Tibial nerve (tissue), 4 donors: ENCODE results near the gene CFAP97. TPM values are rescaled to one million over a fixed set of nuclear protein-coding genes. Genes with fewer than 3 reads are reported as not detected.

Experiments
- DNase-seq, 2 donors: peaks; one replicate each; pipeline ENCODE4 v3.0.0-alpha.2; 2019; ENCODE audit warnings: low spot score in 2 of 2
- H3K27ac ChIP-seq, 4 donors: fragments of 200-600 bp; sonication (generic) in 3 of 4; one replicate each; pipeline ENCODE4 v1.5.1; 2017 to 2019; ENCODE audit warnings: mild to moderate bottlenecking in 1 of 4
- H3K27me3 ChIP-seq, 2 donors: fragments of 200-600 bp; sonication (generic) in 1 of 2; one replicate each; pipeline versions ENCODE4 v1.5.1 to v1.6.0; 2017 to 2019
- H3K36me3 ChIP-seq, 3 donors: fragments of 200-600 bp; sonication (generic); one replicate each; pipeline ENCODE4 v1.5.1; 2018 to 2019
- H3K4me1 ChIP-seq, 4 donors: fragments of 200-600 bp; sonication (generic) in 3 of 4; one replicate each; pipeline ENCODE4 v1.5.1; 2017 to 2019
- H3K4me3 ChIP-seq, 4 donors: fragments of 200-600 bp; sonication (generic) in 3 of 4; one replicate each; pipeline ENCODE4 v1.5.1; 2017 to 2019; ENCODE audit warnings: mild to moderate bottlenecking in 1 of 4, moderate library complexity in 1 of 4
- H3K9me3 ChIP-seq, 4 donors: fragments of 200-600 bp; sonication (generic) in 3 of 4; one replicate each; pipeline ENCODE4 v1.5.1; 2017 to 2019
- CTCF ChIP-seq, 5 experiments: fragments of 200-600 bp in 3 of 5; fragments of 450-650 bp in 2 of 5; sonication (generic) in 3 of 5; IDR thresholded peaks; one replicate each; pipeline ENCODE4 v1.5.1; 2016 to 2019; ENCODE audit warnings: antibody characterized with exemption in 5 of 5, mild to moderate bottlenecking in 3 of 5, moderate library complexity in 2 of 5
- EP300 ChIP-seq, 2 donors: sonication (generic); formaldehyde crosslinking; IDR thresholded peaks; one replicate each; pipeline ENCODE4 v1.6.1; 2017; ENCODE audit warnings: antibody characterized with exemption in 2 of 2, mild to moderate bottlenecking in 1 of 2
- POLR2A ChIP-seq, 2 donors: fragments of 450-650 bp; IDR thresholded peaks; one replicate each; pipeline ENCODE4 v1.6.1; 2017; ENCODE audit warnings: antibody characterized with exemption in 2 of 2, mild to moderate bottlenecking in 2 of 2, moderate library complexity in 2 of 2
- WGBS, 2 donors: methylation state at CpG; one replicate each; pipeline ENCODE4 v1.1.5; 2018; 5-methylcytosine and 5-hydroxymethylcytosine counted together
- total RNA-seq, 4 donors: library from RNA; depleted of rRNA; stranded (reverse); fragments of >200 nt; gene quantifications; one replicate each; pipeline ENCODE4 v1.1.0, GENCODE V29; 2016

CFAP97 gene
- total RNA-seq, 4 donors from 2014 or later: 30.3 to 44.1 (median 33.3) TPM

DNA sequence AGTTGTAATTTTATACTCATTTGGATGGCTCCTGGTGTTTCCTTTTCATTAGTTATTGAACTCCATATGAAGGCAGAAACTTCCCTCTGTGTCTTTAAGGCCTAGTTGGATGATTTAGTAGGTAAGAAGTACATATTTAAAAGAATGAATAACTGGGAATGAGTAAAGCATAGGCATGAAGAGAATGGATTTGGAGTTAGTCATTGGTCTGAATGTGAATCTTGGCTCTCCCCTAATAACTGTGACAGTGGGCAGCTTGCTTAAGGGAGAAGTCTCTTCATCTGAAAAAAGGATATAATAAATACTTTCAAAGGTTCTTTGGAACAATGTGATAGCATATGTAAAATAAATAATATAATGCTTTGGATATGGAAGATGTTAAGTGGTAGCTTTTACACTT is 18.8 kb upstream of the CFAP97 start:
- Histone ChIP-seq H3K9me3 (no peaks in the 10 kb centered on the region), H3K4me1 (peaks cover 0 to 11% (median 7%) of the 10 kb centered on the region in 4 donors), H3K4me3 (no peak overlapping the region), H3K27ac (no peak overlapping the region), H3K36me3 (no peaks in the 10 kb centered on the region), H3K27me3 (no peaks in the 10 kb centered on the region)
- TF ChIP-seq CTCF (IDR thresholded peaks at IDR 0.05) (no peak), EP300 (IDR thresholded peaks at IDR 0.05) (no peak), POLR2A (IDR thresholded peaks at IDR 0.05) (no peak)
- no peak for DNase-seq

DNA sequence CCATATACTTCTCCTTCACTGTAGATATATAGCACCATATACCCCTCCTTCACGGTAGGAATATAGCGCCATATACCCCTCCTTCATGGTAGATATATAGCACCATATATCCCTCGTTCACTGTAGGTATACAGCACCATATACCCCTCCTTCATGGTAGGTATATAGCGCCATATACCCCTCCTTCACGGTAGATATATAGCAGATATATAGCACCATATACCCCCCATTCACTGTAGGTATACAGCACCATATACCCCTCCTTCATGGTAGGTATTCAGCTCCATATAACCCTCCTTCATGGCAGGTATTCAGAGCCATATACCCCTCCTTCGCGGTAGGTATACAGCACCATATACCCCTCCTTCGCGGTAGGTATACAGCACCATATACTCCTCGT is 18.1 kb upstream of the CFAP97 start:
- Histone ChIP-seq H3K36me3 (no peaks in the 10 kb centered on the region), H3K4me3 (no peak overlapping the region), H3K9me3 (no peaks in the 10 kb centered on the region), H3K4me1 (peaks cover 0 to 11% (median 7%) of the 10 kb centered on the region in 4 donors), H3K27me3 (no peaks in the 10 kb centered on the region), H3K27ac (no peak overlapping the region)
- WGBS, 2 donors: 52 to 82% methylated on average over 6 to 10 of the region's 10 CpGs
- DNase-seq: no peak
- no peak for TF ChIP-seq POLR2A (IDR thresholded peaks at IDR 0.05)

GRCh38 chr4:185221491-185221890 is 17.7 kb upstream of the CFAP97 start:
- Histone ChIP-seq H3K36me3 (no peaks in the 10 kb centered on the region), H3K4me1 (peaks cover 0 to 11% (median 7%) of the 10 kb centered on the region in 4 donors), H3K4me3 (no peak overlapping the region), H3K9me3 (no peaks in the 10 kb centered on the region), H3K27me3 (no peaks in the 10 kb centered on the region), H3K27ac (no peak overlapping the region)
- no peak for DNase-seq
- WGBS, 2 donors: 76 to 80% methylated on average over 2 of the region's 2 CpGs
- no peak for TF ChIP-seq POLR2A (IDR thresholded peaks at IDR 0.05)
- TF ChIP-seq CTCF (IDR thresholded peaks at IDR 0.05): no peak
- no peak for TF ChIP-seq EP300 (IDR thresholded peaks at IDR 0.05)

- Histone ChIP-seq H3K4me1 (peaks cover 0 to 17% (median 12%) of the 10 kb centered on the region in 4 donors), H3K4me3 (no peak overlapping the region), H3K36me3 (no peaks in the 10 kb centered on the region), H3K27me3 (no peaks in the 10 kb centered on the region), H3K27ac (peak overlapping the region in 1 of 4 donors; percentile 8), H3K9me3 (no peaks in the 10 kb centered on the region)
- 42 to 43% methylated on average over 3 of the region's 3 CpGs for WGBS, 2 donors
- no peak for TF ChIP-seq EP300 (IDR thresholded peaks at IDR 0.05)
- no peak for TF ChIP-seq POLR2A (IDR thresholded peaks at IDR 0.05)
- TF ChIP-seq CTCF (IDR thresholded peaks at IDR 0.05): no peak
- DNase-seq: peak in 1 of 2 donors; percentile 38
Observed at GRCh38 chr4:185219551-185220344, 15.9 kb upstream of the CFAP97 start.

DNA sequence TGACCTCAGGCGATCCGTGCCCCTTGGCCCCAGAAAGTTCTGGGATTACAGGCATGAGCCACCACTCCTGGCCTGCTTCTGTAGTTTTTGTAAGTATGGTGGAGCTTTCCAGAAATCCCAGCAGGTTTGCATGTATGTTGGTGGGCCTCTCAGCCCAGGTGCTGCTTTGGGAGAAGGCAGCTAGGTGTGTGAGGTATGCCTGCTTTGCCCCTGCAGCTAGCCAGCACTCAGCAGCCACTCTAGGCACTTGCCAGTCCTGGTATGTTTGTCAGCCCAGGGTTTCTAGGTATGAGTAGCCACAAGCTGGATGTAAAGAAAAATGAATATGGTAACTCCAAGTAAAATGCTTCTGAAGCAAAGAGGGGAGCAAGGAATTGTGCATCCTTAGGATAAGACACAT is 14.5 kb upstream of the CFAP97 start:
- Histone ChIP-seq H3K27ac (no peak overlapping the region), H3K4me3 (no peak overlapping the region), H3K4me1 (peaks cover 0 to 17% (median 14%) of the 10 kb centered on the region in 4 donors)

More for the DNA sequence above, 14.5 kb upstream of the CFAP97 start:
- TF ChIP-seq POLR2A (IDR thresholded peaks at IDR 0.05): no peak
- no peak for TF ChIP-seq EP300 (IDR thresholded peaks at IDR 0.05)
- TF ChIP-seq CTCF (IDR thresholded peaks at IDR 0.05): no peak
- H3K36me3 ChIP-seq: no peaks in the 10 kb centered on the region
- no peaks in the 10 kb centered on the region for H3K9me3 ChIP-seq
- H3K27me3 ChIP-seq: no peaks in the 10 kb centered on the region
- WGBS, 2 donors: 86 to 87% methylated on average over 2 of the region's 2 CpGs
- no peak for DNase-seq
